RKO (cell line): ENCODE results near the gene PLP2.

Experiments
- DNase-seq: peaks from one replicate; pipeline ENCODE4 v3.0.0-alpha.2; 2016; ENCODE audit warnings: low spot score

The PLP2 gene

DNA sequence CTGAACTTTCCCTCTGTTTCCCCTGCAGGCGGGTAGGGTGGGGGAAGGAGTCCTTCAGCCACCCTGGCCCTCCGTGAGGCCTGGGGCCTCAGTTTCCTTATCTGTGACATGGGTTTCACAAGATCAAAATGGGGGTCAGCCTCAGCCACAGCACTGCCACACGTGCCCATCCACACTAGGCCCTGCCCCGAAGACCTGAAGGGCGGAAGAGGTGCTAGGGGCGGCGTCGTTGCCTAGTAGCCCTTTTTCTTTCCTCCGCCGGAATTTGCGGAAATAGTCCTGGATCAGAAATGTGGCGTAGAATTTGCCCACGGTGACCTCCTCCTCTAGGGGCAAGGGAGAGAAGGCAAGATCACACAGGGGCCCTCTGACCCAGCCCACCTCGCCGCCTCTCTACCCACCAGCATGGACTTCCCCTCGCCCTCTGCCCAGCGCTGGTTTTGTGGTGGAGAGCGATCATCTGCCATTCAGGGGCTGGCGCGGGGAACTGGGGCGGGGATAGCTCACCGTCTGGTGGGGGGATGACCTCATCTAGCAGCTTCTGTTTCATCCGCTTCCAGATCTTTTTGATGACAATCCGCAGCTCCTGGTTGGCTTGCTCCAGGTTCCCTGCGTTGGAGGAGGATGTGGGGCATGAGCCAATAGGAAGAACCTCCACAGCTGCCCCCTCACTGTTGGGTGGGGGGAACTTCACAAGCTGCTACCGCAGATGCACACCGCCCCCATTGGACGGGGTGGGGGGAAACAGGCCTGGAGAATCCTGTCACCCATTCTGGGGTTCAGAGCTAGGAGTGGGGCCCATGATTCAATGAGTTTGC is 37.9 kb downstream of the PLP2 start:
- peak; percentile 9 for DNase-seq

DNA sequence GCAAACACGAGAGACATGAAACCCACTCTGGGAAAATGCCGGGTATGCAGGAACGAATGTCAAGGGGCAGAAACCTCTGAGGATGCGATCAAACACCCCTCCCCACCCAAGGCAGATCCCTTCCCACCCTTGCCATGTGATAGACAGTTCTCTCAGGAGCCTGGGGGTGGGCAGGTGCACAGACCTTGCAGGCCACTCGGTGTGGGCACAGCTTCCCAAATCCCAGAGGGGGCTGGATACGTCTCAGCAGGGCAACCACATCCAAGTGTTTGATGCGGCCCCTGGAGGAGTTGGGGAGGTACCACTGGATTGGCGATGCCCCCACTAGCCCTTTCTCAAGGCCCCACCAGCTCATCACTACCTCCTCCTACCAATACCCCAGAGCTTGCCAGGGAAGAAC is 38.7 kb downstream of the PLP2 start:
- no peak for DNase-seq

DNA sequence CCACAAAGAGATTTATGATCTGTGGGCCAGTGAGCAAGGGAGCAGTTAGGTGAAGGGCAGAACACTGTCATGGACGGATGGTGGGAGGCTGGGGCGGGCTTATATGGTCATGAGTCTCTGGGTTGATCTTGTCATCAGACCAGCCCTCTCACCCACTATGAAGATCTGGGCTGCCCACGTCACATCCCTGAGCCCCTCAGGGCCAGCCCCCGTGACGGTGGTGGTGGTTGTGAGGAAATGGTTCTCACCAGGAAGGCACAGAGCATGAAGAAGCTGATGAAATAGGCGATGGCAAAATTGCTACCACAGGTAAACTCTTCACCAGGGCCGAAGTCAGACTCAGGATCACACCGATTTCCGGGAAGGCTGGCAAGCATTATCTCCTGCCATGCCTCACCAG is 39.4 kb downstream of the PLP2 start:
- DNase-seq, result no peak

DNA sequence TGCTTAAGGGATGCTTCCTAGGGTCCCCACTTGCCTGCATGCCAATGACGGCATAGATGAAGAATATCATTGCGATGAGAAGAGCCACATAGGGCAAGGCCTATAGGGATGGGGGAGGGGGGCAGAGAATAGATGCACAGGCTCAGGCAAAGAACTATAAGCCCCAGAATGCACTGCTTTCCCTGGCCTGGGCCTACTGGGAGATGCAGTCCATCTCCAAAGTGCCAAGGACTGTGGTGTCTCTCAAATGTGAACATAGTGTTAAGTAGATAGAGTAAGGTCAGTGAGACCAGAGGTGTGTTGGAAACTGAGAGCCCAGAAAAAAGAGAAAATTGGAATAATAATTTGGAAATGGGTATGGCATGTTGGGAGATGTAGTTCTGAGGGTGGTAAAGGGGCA is 40.5 kb downstream of the PLP2 start:
- no peak for DNase-seq

DNA sequence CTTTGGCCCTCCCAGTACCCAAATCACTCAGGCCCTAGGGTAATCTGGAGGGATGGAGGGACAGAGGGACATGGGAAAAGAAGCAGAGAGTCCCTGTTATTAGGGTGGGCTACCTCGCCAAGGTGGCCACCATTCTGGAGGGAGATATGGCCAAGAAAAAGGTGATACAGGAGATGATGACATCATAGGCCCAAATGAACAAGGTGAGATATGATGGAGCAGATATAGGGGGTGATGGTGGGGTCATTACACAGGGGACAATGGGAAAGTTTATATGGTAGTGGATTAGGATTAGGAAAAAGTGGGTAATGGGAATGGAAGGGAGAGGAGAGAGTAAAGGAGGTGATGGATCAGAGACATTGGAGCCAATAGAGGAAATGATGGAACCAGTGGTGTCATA is 41.2 kb downstream of the PLP2 start:
- DNase-seq, result no peak

DNA sequence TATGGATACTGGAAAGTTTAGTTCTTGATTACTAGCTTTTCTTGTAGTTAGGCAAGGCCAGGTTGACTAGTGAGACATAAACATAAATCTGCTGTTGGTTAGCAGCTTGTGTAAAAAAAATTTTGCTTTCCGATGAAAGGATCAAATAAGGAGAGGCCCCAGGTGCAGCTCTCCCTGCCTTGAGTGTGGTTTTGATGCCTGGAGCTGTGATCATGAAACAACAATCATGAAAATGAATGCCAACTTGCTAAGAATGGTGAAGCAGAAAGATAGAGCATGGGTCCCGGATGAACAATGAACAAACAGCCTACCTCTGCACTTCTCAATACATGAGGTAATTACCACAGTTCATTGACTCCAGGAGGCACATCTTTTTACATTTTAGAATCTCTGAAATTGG is 42.7 kb downstream of the PLP2 start:
- no peak for DNase-seq

DNA sequence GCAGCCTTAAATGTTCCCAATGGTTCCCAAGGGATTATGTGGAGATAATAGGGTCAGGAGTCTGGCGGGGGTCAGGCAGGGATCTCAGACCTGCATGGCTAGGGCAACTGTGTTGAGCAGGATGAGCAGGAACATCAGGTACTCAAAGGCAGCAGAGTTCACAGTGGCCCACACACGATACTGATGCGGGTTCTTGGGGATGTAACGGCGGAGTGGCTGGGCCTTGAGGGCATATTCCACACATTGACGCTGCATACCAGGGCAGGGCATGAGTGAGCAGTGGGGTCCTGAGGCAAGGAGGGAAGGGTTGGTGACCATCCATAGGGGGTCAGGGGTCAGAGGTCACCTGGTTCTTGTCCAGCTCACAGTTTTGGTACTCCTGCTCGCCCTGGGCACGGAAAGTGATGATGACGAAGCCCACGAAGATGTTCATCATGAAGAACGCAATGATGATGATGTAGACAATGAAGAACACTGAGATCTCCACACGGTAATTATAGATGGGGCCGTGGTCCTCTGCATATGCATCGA is 43.4 kb downstream of the PLP2 start:
- no peak for DNase-seq

DNA sequence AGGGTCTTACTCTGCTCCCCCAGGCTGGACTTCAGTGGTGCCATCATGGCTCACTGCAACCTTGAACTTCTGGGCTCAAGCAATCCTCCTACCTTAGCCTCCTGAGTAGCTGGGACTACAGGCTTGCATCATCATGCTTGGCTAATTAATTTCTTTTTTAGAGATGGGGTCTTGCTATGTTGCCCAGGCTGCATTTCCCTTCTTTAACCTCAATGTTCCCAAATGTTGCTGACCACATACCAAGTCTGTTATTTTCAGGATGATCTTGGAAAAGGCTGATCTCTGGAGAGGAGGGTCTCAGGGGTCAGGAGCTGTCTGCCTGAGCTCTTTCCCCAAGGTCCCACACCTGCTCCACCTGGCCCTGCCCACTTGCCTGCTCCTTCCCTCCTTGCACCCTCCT is 48.4 kb downstream of the PLP2 start:
- no peak for DNase-seq

DNA sequence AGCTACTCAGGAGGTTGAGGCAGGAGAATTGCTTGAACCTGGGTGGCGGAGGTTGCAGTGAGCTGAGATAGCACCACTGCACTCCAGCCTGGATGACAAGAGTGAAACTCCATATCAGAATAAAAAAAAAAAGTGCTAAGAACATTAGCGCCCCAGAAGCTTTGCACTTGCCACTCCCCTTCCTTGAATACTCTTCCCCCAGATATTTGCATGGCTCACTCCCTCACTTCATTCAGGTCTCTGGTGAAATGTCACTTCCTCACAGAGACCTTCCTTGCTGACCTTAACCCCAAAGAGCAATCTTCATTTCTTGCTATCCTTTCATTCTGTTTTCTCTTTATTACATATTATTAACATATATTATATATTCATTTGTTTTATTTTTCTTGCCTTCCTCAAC is 50.2 kb downstream of the PLP2 start:
- DNase-seq, result no peak
